Parathyroid adenoma (tissue), 2 donors: ENCODE results near the gene RNF215.

ENCODE experiments used
- H2AFZ ChIP-seq: fragments of 300-600 bp; sonication (generic); one replicate; pipeline ENCODE4 v1.7.0; 2017; ENCODE audit warnings: antibody characterized with exemption, mild to moderate bottlenecking
- H3K27ac ChIP-seq: fragments of 300-600 bp; sonication (generic); one replicate; pipeline ENCODE4 v1.7.0; 2017
- H3K27me3 ChIP-seq: fragments of 300-600 bp; sonication (generic); one replicate; pipeline ENCODE4 v1.7.0; 2017; ENCODE audit warnings: low read length; ENCODE audit not compliant: control insufficient read depth, insufficient read depth
- H3K36me3 ChIP-seq: fragments of 300-600 bp; sonication (generic); one replicate; pipeline ENCODE4 v1.7.0; 2017; ENCODE audit warnings: low read length; ENCODE audit not compliant: control insufficient read depth, insufficient read depth
- H3K4me1 ChIP-seq: fragments of 300-600 bp; sonication (generic); one replicate; pipeline ENCODE4 v1.7.0; 2017; ENCODE audit warnings: control low read depth
- H3K4me2 ChIP-seq: fragments of 300-600 bp; sonication (generic); one replicate; pipeline ENCODE4 v1.7.0; 2017; ENCODE audit warnings: low read length
- H3K4me3 ChIP-seq: fragments of 300-600 bp; sonication (generic); one replicate; pipeline ENCODE4 v1.7.0; 2017; ENCODE audit warnings: low read depth, low read length
- H3K79me2 ChIP-seq: fragments of 300-600 bp; sonication (generic); one replicate; pipeline ENCODE4 v1.7.0; 2017; ENCODE audit warnings: control low read depth
- H3K9ac ChIP-seq: fragments of 300-600 bp; sonication (generic); one replicate; pipeline ENCODE4 v1.7.0; 2017; ENCODE audit warnings: mild to moderate bottlenecking
- H3K9me3 ChIP-seq: fragments of 300-600 bp; sonication (generic); one replicate; pipeline ENCODE4 v1.7.0; 2017; ENCODE audit warnings: low read length; ENCODE audit not compliant: control insufficient read depth
- CTCF ChIP-seq: fragments of 300-600 bp; sonication (generic); IDR thresholded peaks from one replicate; pipeline ENCODE4 v1.7.0; 2017; ENCODE audit warnings: antibody characterized with exemption, mild to moderate bottlenecking
- donor health status: primary hyperparathyroidism.

Gene RNF215

GRCh38 chr22:30425327-30425615, 38.1 kb upstream of the RNF215 start:
- peaks cover 6% of the 10 kb centered on the region for H3K4me1 ChIP-seq
- H3K4me2 ChIP-seq, result peak overlapping the region; percentile 80
- peak overlapping the region; percentile 69 for H3K4me3 ChIP-seq
- no peaks in the 10 kb centered on the region for H3K9me3 ChIP-seq
- H3K9ac ChIP-seq, result no peak overlapping the region
- no peaks in the 10 kb centered on the region for H3K27me3 ChIP-seq
- no peak for TF ChIP-seq CTCF
- peak overlapping the region; percentile 13 for H3K27ac ChIP-seq
- H3K79me2 ChIP-seq, result no peaks in the 10 kb centered on the region
- no peaks in the 10 kb centered on the region for H3K36me3 ChIP-seq
- H2AFZ ChIP-seq, result peak overlapping the region; percentile 83

DNA sequence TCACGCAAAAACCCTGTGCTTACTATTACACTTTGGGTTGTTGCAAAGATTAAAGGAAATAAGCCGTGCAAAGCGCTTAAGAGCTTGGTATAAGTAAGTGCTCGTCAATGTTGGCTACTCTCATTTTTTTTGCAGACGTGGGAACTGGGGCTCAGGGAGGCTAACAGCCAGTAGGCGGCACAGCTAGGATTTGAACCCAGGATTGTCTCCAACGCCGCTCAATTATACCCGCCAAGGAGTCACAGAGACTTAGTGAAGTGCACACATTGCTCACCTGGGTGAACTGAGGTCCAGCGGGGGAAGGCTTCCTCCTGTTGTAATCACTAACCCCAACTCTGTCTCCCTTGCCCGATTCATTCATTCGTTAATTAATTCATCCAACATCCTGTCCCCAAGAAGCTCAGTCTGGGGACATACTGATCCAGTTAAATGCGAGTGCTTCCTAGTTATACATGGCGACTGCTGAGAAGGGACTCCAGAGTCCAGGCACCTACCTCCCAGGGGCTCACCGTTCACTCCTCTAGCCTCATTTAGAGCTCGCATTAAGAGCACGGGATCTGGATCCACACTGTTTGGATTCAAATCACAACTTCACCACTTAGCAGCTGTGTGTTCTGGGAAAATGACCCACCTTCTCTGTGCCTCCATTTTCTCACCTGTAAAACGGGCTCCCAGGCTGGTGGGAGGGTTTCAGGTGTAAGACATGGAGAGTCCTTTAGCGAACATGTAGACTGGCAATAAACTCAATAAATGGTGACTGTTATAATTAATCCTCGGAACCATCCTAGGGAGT, 37.5 kb upstream of the RNF215 start:
- Histone ChIP-seq H3K9ac (no peak overlapping the region), H3K4me1 (peaks cover 6% of the 10 kb centered on the region), H3K79me2 (no peaks in the 10 kb centered on the region), H3K9me3 (no peaks in the 10 kb centered on the region), H2AFZ (peak overlapping the region; percentile 71), H3K4me2 (peak overlapping the region; percentile 77), H3K36me3 (no peaks in the 10 kb centered on the region), H3K4me3 (peak overlapping the region; percentile 63), H3K27ac (peak overlapping the region; percentile 90), H3K27me3 (no peaks in the 10 kb centered on the region)
- TF ChIP-seq CTCF, result no peak

DNA sequence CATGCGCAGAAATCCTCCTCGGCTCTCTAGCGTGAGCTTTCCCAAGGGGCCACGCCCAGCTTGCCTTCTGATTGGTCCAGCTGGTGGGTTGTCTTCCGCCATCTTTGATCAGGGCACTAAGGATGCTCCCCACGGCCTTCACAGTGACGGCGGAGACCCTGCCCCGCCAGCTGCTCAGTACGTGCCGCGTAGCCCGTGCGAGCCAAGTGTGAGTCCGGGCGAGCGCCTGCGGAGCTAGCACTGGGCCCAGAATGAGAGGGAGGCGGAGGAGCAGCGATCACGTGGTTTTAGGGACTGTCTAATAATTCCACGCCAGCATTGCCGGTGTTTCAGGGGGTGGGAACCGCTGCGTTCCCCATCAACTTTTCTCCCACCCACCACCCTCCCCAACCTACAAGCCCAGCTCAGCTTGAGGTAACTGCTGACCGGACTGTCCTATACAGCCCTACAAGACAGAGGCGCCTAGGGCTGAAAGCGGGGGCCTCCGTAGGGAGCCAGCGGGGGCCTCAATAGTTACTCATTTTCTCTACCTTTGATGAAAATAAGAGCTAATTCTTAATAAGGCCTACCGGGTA, 36.8 kb upstream of the RNF215 start:
- H3K79me2 ChIP-seq, result no peaks in the 10 kb centered on the region
- H3K4me1 ChIP-seq, result peaks cover 6% of the 10 kb centered on the region
- H3K4me3 ChIP-seq, result peak overlapping the region; percentile 63
- H3K9me3 ChIP-seq, result no peaks in the 10 kb centered on the region
- H3K9ac ChIP-seq, result no peak overlapping the region
- no peaks in the 10 kb centered on the region for H3K36me3 ChIP-seq
- H3K27me3 ChIP-seq, result no peaks in the 10 kb centered on the region
- H2AFZ ChIP-seq, result peak overlapping the region; percentile 71
- H3K4me2 ChIP-seq, result peak overlapping the region; percentile 77
- no peak for TF ChIP-seq CTCF
- H3K27ac ChIP-seq, result peak overlapping the region; percentile 90

DNA sequence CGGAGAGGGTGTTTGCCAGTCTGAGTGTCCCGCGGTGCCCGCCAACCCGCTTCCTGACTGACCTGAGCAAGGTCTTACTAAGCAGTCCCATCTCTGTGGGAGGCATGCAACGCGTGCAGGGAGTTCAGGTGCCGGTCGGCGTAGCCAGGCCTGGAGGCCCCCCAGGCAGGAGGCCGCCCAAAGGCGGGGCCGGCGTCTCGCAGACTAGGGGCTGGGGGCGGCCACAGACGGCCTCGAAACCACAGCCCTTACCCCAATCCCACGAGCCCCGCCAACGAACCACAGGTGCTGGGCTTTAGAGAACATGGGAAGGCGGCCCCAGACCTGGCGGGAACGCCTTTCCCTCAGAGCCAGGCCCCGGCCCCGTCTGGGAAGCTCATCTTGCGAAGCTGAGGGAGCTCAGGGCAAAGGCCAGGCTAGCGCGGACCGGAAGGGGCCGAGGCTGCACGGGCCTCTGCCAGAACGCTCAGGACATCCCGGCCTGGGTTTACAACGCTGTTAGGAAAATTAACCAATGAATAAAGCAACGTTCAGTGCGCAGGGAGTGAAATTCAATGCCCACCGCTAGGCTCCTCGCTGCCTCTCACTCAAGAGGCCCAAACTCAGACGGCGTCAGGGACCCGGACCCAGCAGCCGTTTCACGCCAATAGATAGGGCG, 36.2 kb upstream of the RNF215 start:
- H3K4me1 ChIP-seq, result peaks cover 6% of the 10 kb centered on the region
- peak overlapping the region; percentile 90 for H3K27ac ChIP-seq
- H3K9me3 ChIP-seq, result no peaks in the 10 kb centered on the region
- no peaks in the 10 kb centered on the region for H3K27me3 ChIP-seq
- TF ChIP-seq CTCF, result no peak
- peak overlapping the region; percentile 63 for H3K4me3 ChIP-seq
- peak overlapping the region; percentile 71 for H2AFZ ChIP-seq
- peak overlapping the region; percentile 53 for H3K9ac ChIP-seq
- H3K4me2 ChIP-seq, result peak overlapping the region; percentile 77
- no peaks in the 10 kb centered on the region for H3K36me3 ChIP-seq
- no peaks in the 10 kb centered on the region for H3K79me2 ChIP-seq
